ENCODE data around the gene PSPH.
"Not testable (repeated sequence)": the region's sequence is repeated elsewhere in the genome, so short reads cannot be mapped to it uniquely, and the experiment has no call there.

Gene PSPH

DNA sequence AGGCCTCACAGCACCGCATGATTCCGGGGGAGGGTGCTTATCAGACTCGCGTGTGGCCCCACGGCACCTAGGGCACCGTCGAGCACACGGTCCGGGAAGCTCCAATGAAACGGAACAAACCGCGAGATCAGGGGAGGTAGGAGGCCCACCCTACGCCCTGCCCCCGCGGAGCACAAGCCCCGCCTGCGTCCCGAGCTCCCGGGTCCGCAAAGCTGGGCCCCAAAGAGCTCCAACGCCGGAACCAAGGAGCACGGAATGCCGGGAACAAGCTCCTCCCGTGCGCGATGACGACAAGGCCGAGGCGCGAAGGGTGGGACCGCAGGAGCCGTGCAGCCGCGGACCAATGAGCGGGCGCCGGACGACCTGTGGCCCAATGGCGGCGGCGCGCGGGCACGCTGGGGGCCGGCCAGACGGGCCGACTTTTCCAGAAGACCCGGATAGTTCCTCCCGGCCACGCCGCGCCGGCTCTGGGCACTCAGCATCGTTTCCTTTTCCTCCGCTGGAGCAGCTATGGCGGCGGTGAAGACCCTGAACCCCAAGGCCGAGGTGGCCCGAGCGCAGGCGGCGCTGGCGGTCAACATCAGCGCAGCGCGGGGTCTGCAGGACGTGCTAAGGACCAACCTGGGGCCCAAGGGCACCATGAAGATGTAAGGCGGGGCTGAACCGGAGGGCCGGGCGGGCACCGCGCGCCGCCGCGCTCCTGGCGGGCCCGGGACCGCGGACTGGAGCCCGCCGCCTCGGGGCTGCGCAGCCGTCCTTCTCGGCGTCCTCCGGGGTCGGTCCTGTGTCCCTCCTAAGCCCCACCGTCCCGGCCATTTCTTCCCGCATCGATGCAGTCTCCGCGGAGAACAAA, at the start of gene PSPH, which contains the start of gene CCT6A:
PSPH (minus strand) TSS at position 106 of the 853 bp plus-strand sequence. CDS start 30,232 bp downstream, outside the sequence.
CCT6A (plus strand) TSS at position 427 of the 853 bp plus-strand sequence; CDS start at position 511, 84 bp downstream.
- peak; percentile 92 for DNase-seq (ENCODE audit: low read depth)

- no peak for DNase-seq (ENCODE audit: low read depth)
Measured at GRCh38 chr7:56099653-56100052, 48.4 kb upstream of the PSPH start.

- DNase-seq (ENCODE audit: low read depth): not testable (repeated sequence)
Measured at GRCh38 chr7:56098187-56099008, 47.2 kb upstream of the PSPH start.

DNA sequence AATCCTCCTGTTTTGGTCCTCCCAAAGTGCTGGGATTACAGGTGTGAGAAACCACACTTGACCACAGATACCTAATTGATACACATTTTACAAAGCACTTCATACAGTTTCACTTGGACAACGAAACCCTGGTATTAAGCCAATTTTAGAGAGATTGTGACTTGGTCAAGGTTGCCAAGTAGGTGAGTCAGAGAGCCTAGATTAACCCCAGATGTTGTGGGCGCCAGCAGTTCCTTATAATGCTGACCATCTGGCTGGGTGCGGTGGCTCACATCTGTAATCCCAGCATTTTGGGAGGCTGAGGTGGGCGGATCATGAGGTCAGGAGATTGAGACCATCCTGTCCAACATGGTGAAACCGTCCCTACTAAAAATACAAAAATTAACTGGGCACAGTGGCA, 46.5 kb upstream of the PSPH start:
- DNase-seq (ENCODE audit: low read depth): peak; percentile 73

DNA sequence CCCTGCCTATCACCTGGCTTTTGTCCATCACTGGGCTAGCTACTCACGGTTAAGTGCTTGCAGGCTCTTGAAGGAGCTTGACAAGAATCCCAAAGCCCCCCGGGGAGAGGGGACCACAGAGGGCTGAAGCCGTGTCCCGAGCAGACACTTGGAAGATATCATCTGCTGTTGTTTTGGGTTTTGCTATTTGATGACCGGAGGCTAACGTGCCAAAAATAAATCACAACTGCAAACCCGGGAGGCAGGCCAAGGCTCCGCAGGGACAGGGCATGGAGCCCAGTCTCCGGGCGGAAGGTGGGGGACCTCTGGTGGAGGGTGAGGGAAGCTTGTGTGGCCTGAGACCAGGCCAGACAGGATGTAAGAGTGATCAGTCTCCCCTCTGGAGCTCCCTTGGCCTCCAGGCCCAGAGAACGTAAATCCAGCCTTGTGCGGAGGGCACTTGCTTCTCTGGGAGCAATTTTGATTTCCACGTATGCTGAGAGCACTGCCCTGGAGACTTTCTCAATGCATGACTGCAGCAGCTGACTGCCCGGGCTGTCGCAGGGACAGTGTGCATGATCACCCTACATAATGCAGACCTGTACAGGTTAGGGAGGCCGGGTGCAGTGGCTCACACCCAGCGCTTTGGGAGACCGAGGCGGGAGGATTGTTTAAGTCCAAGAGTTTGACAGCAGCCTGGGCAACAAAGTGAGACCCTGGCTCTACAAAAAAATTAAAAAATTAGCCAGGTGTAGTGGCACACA, 41.7 kb upstream of the PSPH start, which contains the start of gene PHKG1:
PHKG1 (minus strand) TSS at position 164 of the 743 bp plus-strand sequence. CDS start 4,011 bp downstream, outside the sequence.
- peak; percentile 69 for DNase-seq (ENCODE audit: low read depth)

GRCh38 chr7:56092388-56092787, 41.1 kb upstream of the PSPH start:
- DNase-seq (ENCODE audit: low read depth): not testable (repeated sequence)

DNA sequence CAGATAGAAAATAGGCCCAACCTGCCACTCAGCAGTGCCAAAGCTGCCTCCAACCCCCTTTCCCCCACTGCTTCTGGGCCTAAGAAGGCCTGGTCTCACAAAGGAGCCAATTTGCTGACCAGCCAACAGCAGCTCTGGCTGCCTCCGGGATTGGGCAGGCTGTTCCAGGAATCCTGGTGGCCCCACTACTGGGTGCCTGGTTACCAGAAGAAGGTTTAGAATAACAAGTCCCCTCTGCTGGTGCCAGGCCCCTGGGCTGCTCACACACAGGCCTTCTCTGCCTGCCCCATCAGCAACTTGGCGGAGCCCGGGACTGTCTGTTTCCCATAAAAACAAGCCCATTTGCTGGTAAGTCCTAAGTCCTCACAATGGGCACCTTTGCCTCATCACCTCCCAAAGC, 40.3 kb upstream of the PSPH start:
- DNase-seq (ENCODE audit: low read depth): no peak

DNA sequence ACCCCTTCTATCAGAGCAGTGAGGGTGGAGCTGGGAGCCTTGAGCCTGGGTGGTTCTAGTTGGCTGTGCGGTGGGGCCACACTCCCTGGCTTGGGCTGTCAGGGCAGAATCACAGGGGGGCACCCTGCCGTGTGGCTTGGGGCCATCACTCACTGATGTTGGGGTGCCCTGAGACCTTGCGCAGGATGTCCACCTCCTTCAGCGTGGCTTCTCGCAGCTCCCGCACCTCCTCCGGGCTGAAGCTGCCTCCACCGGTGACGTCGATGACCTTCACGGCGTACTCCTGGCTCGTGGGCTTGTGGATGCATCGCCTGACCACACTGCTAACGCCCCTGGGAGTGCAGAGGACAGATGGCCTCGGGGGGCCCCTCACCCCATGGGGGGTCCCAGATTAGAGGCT, 36.2 kb upstream of the PSPH start:
- DNase-seq (ENCODE audit: low read depth): no peak

GRCh38 chr7:56086761-56087160, 35.5 kb upstream of the PSPH start:
- no peak for DNase-seq (ENCODE audit: low read depth)

DNA sequence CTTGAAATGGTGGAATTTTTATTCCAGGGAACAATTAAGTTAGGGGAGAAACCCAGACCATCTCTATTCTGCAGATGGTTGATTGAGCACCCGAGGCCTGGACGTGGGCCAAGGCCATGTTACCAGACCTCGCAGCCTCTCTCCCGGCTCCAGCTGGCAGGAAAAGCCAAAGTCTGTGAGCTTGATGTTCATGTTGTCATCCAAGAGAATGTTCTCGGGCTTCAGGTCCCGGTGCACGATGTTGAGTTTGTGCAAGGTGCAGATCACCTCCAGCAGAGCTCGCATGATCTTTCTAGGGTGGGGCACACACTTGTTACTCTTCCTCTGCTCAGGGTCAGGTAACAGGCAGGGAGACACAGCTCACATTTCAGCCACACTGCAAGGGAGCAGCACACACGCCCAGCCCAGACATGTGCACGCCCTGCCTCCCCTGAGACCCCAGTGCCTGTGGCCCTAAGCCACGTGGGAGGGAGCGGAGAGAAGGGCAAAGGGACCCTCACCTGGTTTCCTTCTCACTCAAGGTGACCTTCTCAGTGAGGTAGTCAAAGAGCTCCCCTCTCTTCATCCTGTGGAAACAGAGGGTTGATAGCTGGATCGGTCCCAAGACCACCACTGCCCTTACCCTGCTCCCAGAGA, 32.0 kb upstream of the PSPH start:
- no peak for DNase-seq (ENCODE audit: low read depth)

- DNase-seq (ENCODE audit: low read depth): no peak
Measured at GRCh38 chr7:56081626-56082340, 30.5 kb upstream of the PSPH start.

- not testable (repeated sequence) for DNase-seq (ENCODE audit: low read depth)
Measured at GRCh38 chr7:56080726-56081435, 29.6 kb upstream of the PSPH start.

DNA sequence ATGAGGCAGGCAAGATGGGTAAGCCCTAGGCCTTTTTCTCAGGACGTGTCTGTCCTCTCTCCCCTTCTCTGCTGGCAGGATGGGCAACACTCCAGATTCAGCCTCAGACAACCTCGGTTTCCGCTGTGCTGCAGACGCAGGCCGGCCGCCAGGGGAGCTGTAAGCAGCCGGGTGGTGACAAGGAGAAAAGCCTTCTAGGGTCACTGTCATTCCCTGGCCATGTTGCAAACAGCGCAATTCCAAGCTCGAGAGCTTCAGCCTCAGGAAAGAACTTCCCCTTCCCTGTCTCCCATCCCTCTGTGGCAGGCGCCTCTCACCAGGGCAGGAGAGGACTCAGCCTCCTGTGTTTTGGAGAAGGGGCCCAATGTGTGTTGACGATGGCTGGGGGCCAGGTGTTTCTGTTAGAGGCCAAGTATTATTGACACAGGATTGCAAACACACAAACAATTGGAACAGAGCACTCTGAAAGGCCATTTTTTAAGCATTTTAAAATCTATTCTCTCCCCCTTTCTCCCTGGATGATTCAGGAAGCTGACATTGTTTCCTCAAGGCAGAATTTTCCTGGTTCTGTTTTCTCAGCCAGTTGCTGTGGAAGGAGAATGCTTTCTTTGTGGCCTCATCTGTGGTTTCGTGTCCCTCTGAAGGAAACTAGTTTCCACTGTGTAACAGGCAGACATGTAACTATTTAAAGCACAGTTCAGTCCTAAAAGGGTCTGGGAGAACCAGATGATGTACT, 28.4 kb upstream of the PSPH start:
- no peak for DNase-seq (ENCODE audit: low read depth)

- no peak for DNase-seq (ENCODE audit: low read depth)
Measured at GRCh38 chr7:56078196-56078595, 27.0 kb upstream of the PSPH start.

DNA sequence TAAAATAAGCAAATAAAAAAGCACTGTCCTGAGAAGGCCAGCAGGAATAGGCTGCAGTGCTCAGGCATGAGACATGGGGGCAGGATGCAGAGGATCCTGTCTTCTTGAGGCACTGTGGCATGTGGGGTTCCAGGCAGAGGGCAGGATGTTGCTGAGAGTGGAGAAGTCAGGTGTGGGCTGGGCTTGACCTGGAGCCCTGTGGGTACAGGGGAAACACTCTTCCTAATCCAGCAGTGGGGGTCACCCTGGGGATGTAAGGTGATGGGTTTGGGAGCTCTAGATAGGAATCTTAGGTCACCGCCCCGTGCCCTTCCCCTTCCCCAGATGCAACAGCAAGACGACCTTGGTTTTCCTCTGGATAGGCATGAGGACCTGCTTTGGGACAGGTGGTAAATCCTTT, 26.4 kb upstream of the PSPH start:
- DNase-seq (ENCODE audit: low read depth): no peak

DNA sequence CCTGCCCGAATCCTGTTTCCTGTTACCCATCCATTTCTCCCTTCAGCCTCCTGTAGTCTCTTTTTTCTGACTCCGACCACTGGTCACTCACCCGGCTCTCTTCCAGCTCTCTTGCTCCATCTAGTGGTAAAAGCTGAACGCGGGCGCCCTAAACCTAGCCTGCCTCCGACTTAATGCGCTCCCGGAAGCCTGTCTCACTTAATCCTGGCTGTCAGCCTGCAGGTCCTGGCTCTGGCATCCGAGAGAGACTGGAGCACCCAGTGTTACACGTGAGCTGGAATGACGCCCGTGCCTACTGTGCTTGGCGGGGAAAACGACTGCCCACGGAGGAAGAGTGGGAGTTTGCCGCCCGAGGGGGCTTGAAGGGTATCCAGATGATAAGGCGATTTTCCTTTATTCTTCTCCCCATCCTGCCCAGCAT, 23.1 kb upstream of the PSPH start:
- DNase-seq (ENCODE audit: low read depth): no peak

GRCh38 chr7:56066376-56066775, 15.1 kb upstream of the PSPH start:
- DNase-seq (ENCODE audit: low read depth): not testable (repeated sequence)

GRCh38 chr7:56063882-56064625, 12.8 kb upstream of the PSPH start, which contains the start of gene SUMF2:
TSS of gene SUMF2 (plus strand) at chr7:56064286. CDS start at chr7:56064312, 26 bp downstream.
- no peak for DNase-seq (ENCODE audit: low read depth)

DNA sequence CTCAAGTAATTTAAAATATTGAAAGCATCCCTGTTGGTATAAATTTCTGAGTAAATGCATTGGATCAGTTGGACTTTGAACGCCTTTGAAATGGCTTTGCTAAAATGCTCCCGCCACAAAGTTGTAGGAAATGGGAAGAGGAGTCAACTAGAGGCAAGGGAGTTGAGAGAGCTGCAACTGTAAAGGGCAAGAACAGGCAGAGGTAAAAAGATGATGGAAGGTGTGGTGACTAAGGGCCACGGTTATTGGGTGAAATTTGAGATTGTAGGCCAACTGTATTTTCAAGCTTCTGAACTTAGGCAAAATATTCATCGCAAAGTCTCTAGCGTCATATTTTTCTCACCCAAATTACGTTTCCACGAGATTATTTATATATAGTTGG, 12.2 kb upstream of the PSPH start:
- DNase-seq (ENCODE audit: low read depth): no peak

Measured in GM04503 (cell line).